ENCODE results near the gene ABCC1.
A peak's percentile ranks its signal among the peaks of the same experiment; 100 is the strongest.
"Not testable (repeated sequence)": the region's sequence is repeated elsewhere in the genome, so short reads cannot be mapped to it uniquely, and the experiment has no call there.

Gene ABCC1

DNA sequence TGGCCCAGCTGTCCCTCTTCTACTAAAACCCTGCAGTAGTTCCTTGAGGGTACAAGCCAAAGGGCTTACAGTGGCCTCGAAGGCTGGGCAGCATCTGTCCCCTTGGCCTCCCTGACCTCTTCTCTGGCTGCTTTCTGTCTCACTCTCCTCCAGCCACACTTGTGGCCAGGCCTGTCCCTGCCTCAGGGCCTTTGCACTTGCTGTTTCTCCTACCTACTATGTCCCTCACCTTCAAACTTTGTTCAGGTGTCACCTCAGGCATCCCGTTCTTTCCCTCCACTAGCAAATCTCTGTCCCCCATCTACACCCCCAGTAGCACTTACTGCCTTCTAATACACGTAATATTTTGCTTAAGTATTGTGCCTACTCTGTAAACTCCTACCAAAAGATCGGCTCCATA is 6.0 kb downstream of the ABCC1 start:
- Histone ChIP-seq H3K9ac (ENCODE audit: low read length) (no peak overlapping the region), H3K4me2 (ENCODE audit: low read length) (no peak overlapping the region), H3K79me2 (ENCODE audit: low read length) (peaks cover 100% of the 10 kb centered on the region), H3K27me3 (ENCODE audit: low read depth, low read length) (no peaks in the 10 kb centered on the region), H3K4me1 (ENCODE audit: low read length) (peaks cover 20% of the 10 kb centered on the region), H3K27ac (ENCODE audit: low read length) (no peak overlapping the region), H4K20me1 (ENCODE audit: insufficient read depth, low read length) (peaks cover 95% of the 10 kb centered on the region), H3K9me3 (ENCODE audit: insufficient read depth, low read length) (no peaks in the 10 kb centered on the region), H2AFZ (ENCODE audit: low read depth, low read length) (no peak overlapping the region), H3K36me3 (replicated peaks; ENCODE audit: low read depth, low read length) (peaks cover 25% of the 10 kb centered on the region), H3K4me3 (ENCODE audit: low read length) (no peak overlapping the region)
- TF ChIP-seq, protein P1, sequence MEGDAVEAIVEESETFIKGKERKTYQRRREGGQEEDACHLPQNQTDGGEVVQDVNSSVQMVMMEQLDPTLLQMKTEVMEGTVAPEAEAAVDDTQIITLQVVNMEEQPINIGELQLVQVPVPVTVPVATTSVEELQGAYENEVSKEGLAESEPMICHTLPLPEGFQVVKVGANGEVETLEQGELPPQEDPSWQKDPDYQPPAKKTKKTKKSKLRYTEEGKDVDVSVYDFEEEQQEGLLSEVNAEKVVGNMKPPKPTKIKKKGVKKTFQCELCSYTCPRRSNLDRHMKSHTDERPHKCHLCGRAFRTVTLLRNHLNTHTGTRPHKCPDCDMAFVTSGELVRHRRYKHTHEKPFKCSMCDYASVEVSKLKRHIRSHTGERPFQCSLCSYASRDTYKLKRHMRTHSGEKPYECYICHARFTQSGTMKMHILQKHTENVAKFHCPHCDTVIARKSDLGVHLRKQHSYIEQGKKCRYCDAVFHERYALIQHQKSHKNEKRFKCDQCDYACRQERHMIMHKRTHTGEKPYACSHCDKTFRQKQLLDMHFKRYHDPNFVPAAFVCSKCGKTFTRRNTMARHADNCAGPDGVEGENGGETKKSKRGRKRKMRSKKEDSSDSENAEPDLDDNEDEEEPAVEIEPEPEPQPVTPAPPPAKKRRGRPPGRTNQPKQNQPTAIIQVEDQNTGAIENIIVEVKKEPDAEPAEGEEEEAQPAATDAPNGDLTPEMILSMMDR (IDR thresholded peaks at IDR 0.05; ENCODE audit: low read depth, low read length) = no peak
- no peak for TF ChIP-seq EZH2phosphoT487 (IDR thresholded peaks at IDR 0.05; ENCODE audit: low read depth)

DNA sequence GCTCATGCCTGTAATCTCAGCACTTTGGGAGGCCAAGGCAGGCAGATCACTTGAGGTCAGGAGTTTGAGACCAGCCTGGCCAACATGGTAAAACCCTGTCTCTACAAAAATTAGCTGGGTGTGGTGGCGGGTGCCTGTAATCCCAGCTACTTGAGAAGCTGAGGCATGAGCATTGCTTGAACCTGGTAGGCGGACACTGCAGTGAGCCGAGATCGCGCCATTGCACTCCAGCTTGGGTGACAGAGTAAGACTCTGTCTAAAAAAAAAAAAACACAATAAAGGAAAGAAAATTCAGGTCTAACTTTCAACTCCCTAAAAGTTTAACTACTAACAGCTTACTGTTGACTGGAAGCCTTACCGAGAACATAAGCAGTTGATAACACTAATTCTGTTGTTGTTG is 6.7 kb downstream of the ABCC1 start:
- not testable (repeated sequence) for H3K27ac ChIP-seq (ENCODE audit: low read length); H3K9ac ChIP-seq (ENCODE audit: low read length); H3K4me2 ChIP-seq (ENCODE audit: low read length); H3K27me3 ChIP-seq (ENCODE audit: low read depth, low read length); H2AFZ ChIP-seq (ENCODE audit: low read depth, low read length); H3K9me3 ChIP-seq (ENCODE audit: insufficient read depth, low read length); H3K4me3 ChIP-seq (ENCODE audit: low read length)
- Histone ChIP-seq H3K4me1 (ENCODE audit: low read length) (peaks cover 23% of the 10 kb centered on the region), H4K20me1 (ENCODE audit: insufficient read depth, low read length) (peaks cover 95% of the 10 kb centered on the region), H3K36me3 (replicated peaks; ENCODE audit: low read depth, low read length) (peaks cover 25% of the 10 kb centered on the region), H3K79me2 (ENCODE audit: low read length) (peaks cover 100% of the 10 kb centered on the region)

DNA sequence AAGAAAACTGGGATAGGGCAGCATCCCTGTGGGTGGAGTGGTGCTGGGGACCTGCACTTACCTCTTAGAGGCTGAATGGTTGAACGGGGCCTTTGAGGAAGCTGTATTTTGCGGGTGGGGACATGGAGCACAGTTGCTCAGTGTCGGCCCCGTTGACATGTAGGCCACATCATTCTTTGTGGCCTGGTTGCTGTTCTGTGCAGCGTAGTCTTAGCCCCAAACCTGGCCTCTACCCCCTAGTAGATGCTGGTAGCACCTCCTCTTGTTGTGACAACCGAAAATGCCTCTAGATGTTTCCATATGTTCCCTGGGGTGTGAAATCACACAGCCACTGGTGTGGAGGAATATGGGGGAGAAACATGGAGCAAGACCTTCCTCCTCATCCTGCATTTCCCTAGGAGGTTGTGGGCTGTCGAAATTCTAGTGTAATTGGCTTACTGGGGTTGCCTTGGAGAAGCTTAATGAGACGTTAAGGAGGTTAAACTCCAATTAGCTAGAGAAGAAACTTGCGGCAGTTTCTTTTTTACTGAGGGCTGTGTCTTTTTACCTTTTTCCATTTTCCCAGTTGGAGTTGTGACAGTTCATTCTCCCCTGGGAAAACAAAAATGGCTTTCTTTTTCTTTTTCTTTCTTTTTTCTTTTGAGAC is 9.4 kb downstream of the ABCC1 start:
- H3K4me1 ChIP-seq (ENCODE audit: low read length) = peaks cover 17% of the 10 kb centered on the region
- H3K4me2 ChIP-seq (ENCODE audit: low read length) = no peak overlapping the region
- no peak overlapping the region for H3K9ac ChIP-seq (ENCODE audit: low read length)
- no peak overlapping the region for H2AFZ ChIP-seq (ENCODE audit: low read depth, low read length)
- H3K27me3 ChIP-seq (ENCODE audit: low read depth, low read length) = no peaks in the 10 kb centered on the region
- no peak overlapping the region for H3K27ac ChIP-seq (ENCODE audit: low read length)
- H3K9me3 ChIP-seq (ENCODE audit: insufficient read depth, low read length) = peaks cover 18% of the 10 kb centered on the region
- H3K79me2 ChIP-seq (ENCODE audit: low read length) = peaks cover 100% of the 10 kb centered on the region
- no peak for TF ChIP-seq EZH2phosphoT487 (IDR thresholded peaks at IDR 0.05; ENCODE audit: low read depth)
- TF ChIP-seq, protein P1 (IDR thresholded peaks at IDR 0.05; ENCODE audit: low read depth, low read length) = no peak
- peaks cover 96% of the 10 kb centered on the region for H4K20me1 ChIP-seq (ENCODE audit: insufficient read depth, low read length)
- no peak overlapping the region for H3K4me3 ChIP-seq (ENCODE audit: low read length)
- peaks cover 42% of the 10 kb centered on the region for H3K36me3 ChIP-seq (replicated peaks; ENCODE audit: low read depth, low read length)

DNA sequence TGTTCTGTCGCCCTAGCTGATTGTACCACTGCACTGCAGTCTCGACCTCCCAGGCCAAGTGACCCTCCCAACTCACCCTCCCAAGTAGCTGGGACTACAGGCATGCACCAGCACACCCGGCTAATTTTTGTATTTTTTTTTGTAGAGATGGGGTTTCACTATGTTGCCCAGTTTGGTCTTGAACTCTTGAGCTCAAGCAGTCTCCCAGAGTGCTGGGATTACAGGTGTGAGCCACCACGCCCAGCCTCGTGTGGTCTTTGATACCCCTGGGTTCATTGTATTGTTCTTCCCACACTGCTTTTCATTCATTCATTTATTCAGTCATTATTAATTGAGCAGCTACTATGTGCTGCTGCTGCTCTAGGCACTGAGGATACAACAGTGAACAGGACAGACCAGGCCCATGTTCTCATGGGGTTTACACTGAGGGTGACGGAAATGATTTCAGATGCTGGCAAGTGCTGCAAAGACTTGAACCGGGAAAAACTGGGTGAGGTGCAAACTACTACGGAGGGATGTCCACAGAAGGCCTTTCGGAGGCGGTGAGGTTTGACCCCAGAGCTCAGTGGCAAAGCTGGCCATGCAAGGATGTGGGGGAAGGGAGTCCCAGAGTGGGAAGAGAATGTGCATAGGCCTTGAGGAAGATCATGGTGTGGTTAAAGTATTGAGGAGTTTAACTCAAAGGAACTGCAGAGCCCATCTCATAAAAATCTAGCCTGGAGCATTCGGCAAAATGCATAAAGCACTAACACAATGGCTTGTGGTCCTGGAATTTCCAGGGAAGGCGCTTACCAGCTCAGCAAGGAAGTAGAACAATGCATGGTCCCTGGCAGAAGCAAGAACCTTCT is 10.9 kb downstream of the ABCC1 start:
- Histone ChIP-seq H3K4me1 (ENCODE audit: low read length) (peaks cover 17% of the 10 kb centered on the region), H3K9me3 (ENCODE audit: insufficient read depth, low read length) (peaks cover 18% of the 10 kb centered on the region), H2AFZ (ENCODE audit: low read depth, low read length) (no peak overlapping the region), H3K79me2 (ENCODE audit: low read length) (peaks cover 100% of the 10 kb centered on the region), H3K36me3 (replicated peaks; ENCODE audit: low read depth, low read length) (peaks cover 37% of the 10 kb centered on the region), H3K4me3 (ENCODE audit: low read length) (no peak overlapping the region), H3K9ac (ENCODE audit: low read length) (no peak overlapping the region), H3K27ac (ENCODE audit: low read length) (peak overlapping the region; percentile 59), H3K4me2 (ENCODE audit: low read length) (peak overlapping the region; percentile 47; the same call in 1 of the 2 replicates), H4K20me1 (ENCODE audit: insufficient read depth, low read length) (peaks cover 92% of the 10 kb centered on the region), H3K27me3 (ENCODE audit: low read depth, low read length) (no peaks in the 10 kb centered on the region)
- TF ChIP-seq, protein P1 (IDR thresholded peaks at IDR 0.05; ENCODE audit: low read depth, low read length) = no peak
- TF ChIP-seq EZH2phosphoT487 (IDR thresholded peaks at IDR 0.05; ENCODE audit: low read depth) = no peak
